GM23338 (cell line): ENCODE results near the gene EXTL1. TPM values are rescaled to one million over a fixed set of nuclear protein-coding genes. Genes with fewer than 3 reads are reported as not detected.

ENCODE experiments used
- ATAC-seq: fragments of 200-7000 bp; cut with Tn5 transposase; 3 replicates; pipeline ENCODE4 v1.9.1; 2020
- DNase-seq: peaks from one replicate; pipeline ENCODE4 v3.0.0-alpha.2; 2015; ENCODE audit warnings: low spot score
- H2AFZ ChIP-seq: fragments of 200-600 bp; sonication (generic); 2 replicates; pipeline ENCODE4 v1.8.0; 2016; ENCODE audit warnings: antibody characterized with exemption, mild to moderate bottlenecking, moderate library complexity
- H3F3A ChIP-seq: fragments of 200-600 bp; sonication (generic); replicated peaks from 2 replicates; pipeline ENCODE4 v1.8.0; 2017; ENCODE audit warnings: antibody characterized with exemption, mixed run types, low read depth
- H3K27ac ChIP-seq: fragments of 200-600 bp; sonication (generic); 2 replicates; pipeline ENCODE4 v1.6.1; 2016; ENCODE audit warnings: low read depth
- H3K27me3 ChIP-seq: fragments of 200-600 bp; sonication (generic); 2 replicates; pipeline ENCODE4 v1.8.0; 2016; ENCODE audit warnings: mild to moderate bottlenecking, mixed run types, moderate library complexity; ENCODE audit not compliant: insufficient read depth
- H3K36me3 ChIP-seq: fragments of 200-600 bp; sonication (generic); 2 replicates; pipeline ENCODE4 v1.8.0; 2016; ENCODE audit warnings: mild to moderate bottlenecking; ENCODE audit not compliant: insufficient read depth
- H3K4me1 ChIP-seq: fragments of 200-600 bp; sonication (generic); 2 replicates; pipeline ENCODE4 v1.8.0; 2016; ENCODE audit warnings: mild to moderate bottlenecking, moderate library complexity; ENCODE audit not compliant: insufficient read depth
- H3K4me2 ChIP-seq: fragments of 200-600 bp; sonication (generic); 2 replicates; pipeline ENCODE4 v1.7.1; 2017; ENCODE audit warnings: mixed run types
- H3K4me3 ChIP-seq: fragments of 200-600 bp; sonication (generic); 2 replicates; pipeline ENCODE4 v1.6.1; 2016; ENCODE audit warnings: mixed run types
- H3K79me2 ChIP-seq: fragments of 200-600 bp; sonication (generic); replicated peaks from 2 replicates; pipeline ENCODE4 v1.8.0; 2017; ENCODE audit warnings: mild to moderate bottlenecking; ENCODE audit not compliant: insufficient read depth
- H3K9me2 ChIP-seq: fragments of 200-600 bp; sonication (generic); 2 replicates; pipeline ENCODE4 v1.8.0; 2017; ENCODE audit not compliant: insufficient read depth
- H4K20me1 ChIP-seq: fragments of 200-600 bp; sonication (generic); replicated peaks from 2 replicates; pipeline ENCODE4 v1.8.0; 2017; ENCODE audit warnings: mild to moderate bottlenecking; ENCODE audit not compliant: insufficient read depth
- H3K27ac Mint-ChIP-seq: 2 replicates; pipeline ENCODE4 v1.8.0; 2020; ENCODE audit warnings: inconsistent platforms, mild to moderate bottlenecking, moderate library complexity, mixed read lengths
- H3K27me3 Mint-ChIP-seq: 3 replicates; pipeline ENCODE4 v1.8.0; 2022; ENCODE audit warnings: low read depth, mild to moderate bottlenecking, moderate library complexity, mixed read lengths, inconsistent platforms; ENCODE audit not compliant: insufficient read depth, poor library complexity
- H3K36me3 Mint-ChIP-seq: 3 replicates; pipeline ENCODE4 v1.8.0; 2021; ENCODE audit warnings: low read depth, mild to moderate bottlenecking, inconsistent platforms, moderate library complexity, mixed read lengths
- H3K4me1 Mint-ChIP-seq: 3 replicates; pipeline ENCODE4 v1.8.0; 2020; ENCODE audit warnings: mild to moderate bottlenecking, inconsistent platforms, mixed read lengths
- H3K4me3 Mint-ChIP-seq: 3 replicates; pipeline ENCODE4 v1.8.0; 2021; ENCODE audit warnings: moderate library complexity, mild to moderate bottlenecking, inconsistent platforms, mixed read lengths
- H3K9me3 Mint-ChIP-seq: 3 replicates; pipeline ENCODE4 v1.8.0; 2020; ENCODE audit warnings: moderate library complexity, mild to moderate bottlenecking, inconsistent platforms, mixed read lengths
- CTCF ChIP-seq, 2 experiments: fragments of 200-600 bp in 1 of 2; sonication (generic) in 1 of 2; conservative IDR thresholded peaks; 2 replicates each; pipeline versions ENCODE4 v1.5.1 to v1.6.1; 2016 to 2017; ENCODE audit warnings: antibody characterized with exemption in 2 of 2, low read depth in 2 of 2, mild to moderate bottlenecking in 2 of 2, moderate library complexity in 1 of 2
- ETS1 ChIP-seq: IDR thresholded peaks from 2 replicates; pipeline ENCODE4 v1.6.1; 2016; ENCODE audit warnings: antibody characterized with exemption
- EZH2phosphoT487 ChIP-seq: fragments of 200-600 bp; sonication (generic); IDR thresholded peaks from one replicate; pipeline ENCODE4 v1.8.1; 2018; ENCODE audit warnings: antibody characterized with exemption; ENCODE audit not compliant: unreplicated experiment
- POLR2AphosphoS5 ChIP-seq: IDR thresholded peaks from 2 replicates; pipeline ENCODE4 v1.6.1; 2016; ENCODE audit warnings: antibody characterized with exemption, low read depth
- REST ChIP-seq: IDR thresholded peaks from one replicate; pipeline ENCODE4 v1.6.1; 2018; ENCODE audit warnings: antibody characterized with exemption; ENCODE audit not compliant: unreplicated experiment
- STAT1 ChIP-seq: IDR thresholded peaks from one replicate; pipeline ENCODE4 v1.6.1; 2016; ENCODE audit warnings: antibody characterized with exemption; ENCODE audit not compliant: unreplicated experiment
- ZNF114 ChIP-seq: fragments of 250-450 bp; sonication (Bioruptor Pico); IDR thresholded peaks from 2 replicates; pipeline ENCODE4 v1.5.0; 2020; ENCODE audit warnings: mild to moderate bottlenecking, moderate library complexity
- ZNF331 ChIP-seq: fragments of 250-450 bp; sonication (Bioruptor Pico); IDR thresholded peaks from 2 replicates; pipeline ENCODE4 v1.5.0; 2020; ENCODE audit warnings: low read depth, mild to moderate bottlenecking, moderate library complexity
- ZNF462 ChIP-seq: fragments of 250-450 bp; sonication (Bioruptor Pico); IDR thresholded peaks from 2 replicates; pipeline ENCODE4 v1.5.0; 2020; ENCODE audit warnings: mild to moderate bottlenecking, moderate library complexity
- polyA plus RNA-seq: library from polyadenylated mRNA; unstranded; fragments of >200 nt; fragmentation: Nextera tagmentation; extraction: Ambion mirVana; gene quantifications from 2 replicates; pipeline ENCODE4 v1.2.1, GENCODE V29; 2016
- total RNA-seq: library from RNA; depleted of rRNA; stranded (reverse); fragments of >200 nt; shearing (Covaris generic); gene quantifications from 2 replicates; pipeline ENCODE4 v1.2.3, GENCODE V29; 2014

EXTL1 gene
- total and polyA plus RNA-seq, 2 experiments from 2014 or later, result 0.37 to 1.2 TPM

GRCh38 chr1:25999041-25999800 is 22.4 kb upstream of the EXTL1 start:
- Histone ChIP-seq H2AFZ (peak overlapping the region; percentile 100), H3K4me3 (no peak overlapping the region; the same call in 1 of the 2 replicates), H3K79me2 (no peaks in the 10 kb centered on the region), H3K27ac (no peak overlapping the region), H4K20me1 (no peaks in the 10 kb centered on the region), H3K27me3 (no peaks in the 10 kb centered on the region), H3K9me2 (no peaks in the 10 kb centered on the region), H3K4me2 (peak overlapping the region; percentile 76), H3F3A (no peaks in the 10 kb centered on the region), H3K36me3 (no peaks in the 10 kb centered on the region), H3K4me1 (peaks cover 14% of the 10 kb centered on the region)
- ATAC-seq (no peak), DNase-seq (no peak)
- Mint-ChIP-seq H3K27me3 (peaks cover 14% of the 10 kb centered on the region), H3K9me3 (no peaks in the 10 kb centered on the region), H3K4me1 (peaks cover 23% of the 10 kb centered on the region), H3K27ac (no peak overlapping the region), H3K4me3 (peak overlapping the region; percentile 91; the same call in 1 of the 3 replicates), H3K36me3 (no peaks in the 10 kb centered on the region)
- TF ChIP-seq STAT1 (no peak), ETS1 (no peak), CTCF (conservative IDR thresholded peaks at IDR 0.05; ENCODE audit: low read depth in 2 of 2) (no peak), EZH2phosphoT487 (no peak), POLR2AphosphoS5 (no peak), ZNF331 (CRISPR knock-in tag) (no peak), ZNF462 (CRISPR knock-in tag) (no peak), REST (no peak), ZNF114 (CRISPR knock-in tag) (no peak)
